ENCODE data around the gene TESMIN.

The TESMIN gene, protein sequence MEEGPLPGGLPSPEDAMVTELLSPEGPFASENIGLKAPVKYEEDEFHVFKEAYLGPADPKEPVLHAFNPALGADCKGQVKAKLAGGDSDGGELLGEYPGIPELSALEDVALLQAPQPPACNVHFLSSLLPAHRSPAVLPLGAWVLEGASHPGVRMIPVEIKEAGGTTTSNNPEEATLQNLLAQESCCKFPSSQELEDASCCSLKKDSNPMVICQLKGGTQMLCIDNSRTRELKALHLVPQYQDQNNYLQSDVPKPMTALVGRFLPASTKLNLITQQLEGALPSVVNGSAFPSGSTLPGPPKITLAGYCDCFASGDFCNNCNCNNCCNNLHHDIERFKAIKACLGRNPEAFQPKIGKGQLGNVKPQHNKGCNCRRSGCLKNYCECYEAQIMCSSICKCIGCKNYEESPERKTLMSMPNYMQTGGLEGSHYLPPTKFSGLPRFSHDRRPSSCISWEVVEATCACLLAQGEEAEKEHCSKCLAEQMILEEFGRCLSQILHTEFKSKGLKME

DNA sequence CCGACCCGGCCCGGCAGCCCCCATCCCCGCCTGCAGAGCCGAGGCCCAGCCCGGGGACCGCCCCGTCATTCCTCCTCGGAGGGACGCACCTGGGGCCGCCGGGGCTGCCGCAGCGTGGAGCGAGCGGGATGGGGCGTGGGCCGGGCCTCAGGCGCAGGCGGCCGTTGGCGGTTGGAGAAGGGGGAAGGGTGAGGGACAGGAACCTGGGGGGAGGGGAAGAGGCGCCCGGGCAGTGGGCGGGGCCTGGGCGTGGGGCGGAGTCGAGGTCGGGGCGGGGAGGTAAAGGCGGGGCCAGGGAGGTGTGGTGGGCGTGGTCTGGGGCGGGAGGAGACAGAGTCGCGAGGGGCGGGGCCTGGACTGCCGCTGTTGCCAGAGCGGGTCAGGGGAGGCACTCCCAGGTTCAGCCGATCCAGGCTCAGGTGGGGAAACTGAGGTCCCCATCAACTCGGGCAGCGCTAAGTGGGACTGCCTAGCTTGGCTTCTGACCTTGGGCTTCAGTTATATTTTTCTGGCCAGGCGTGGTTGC lies at the start of gene TESMIN:
Gene TESMIN, minus strand, starts transcription at position 190 of the 526 bp plus-strand sequence. CDS start 860 bp downstream, outside the sequence.
- Histone ChIP-seq H3K4me1 (ENCODE audit: low read length) (no peaks in the 10 kb centered on the region), H3K9me2 (replicated peaks; ENCODE audit: insufficient read depth, low read length) (no peaks in the 10 kb centered on the region), H3K36me3 (replicated peaks; ENCODE audit: insufficient read depth, low read length) (no peaks in the 10 kb centered on the region), H3K27ac (ENCODE audit: low read length) (no peak within 1 kb of the TSS), H3K4me3 (ENCODE audit: low read length) (peak within 1 kb of the TSS; percentile 50), H3K9ac (ENCODE audit: low read length) (peak within 1 kb of the TSS; percentile 47; the same call in 1 of the 2 replicates), H3K9me3 (replicated peaks; ENCODE audit: insufficient read depth, low read length) (no peaks in the 10 kb centered on the region), H3K79me2 (ENCODE audit: low read length) (no peaks in the 10 kb centered on the region), H3F3A (ENCODE audit: insufficient read depth, low read length) (no peaks in the 10 kb centered on the region), H3K27me3 (replicated peaks; ENCODE audit: insufficient read depth, low read length) (no peaks in the 10 kb centered on the region), H4K20me1 (ENCODE audit: insufficient read depth, low read length) (no peaks in the 10 kb centered on the region), H2AFZ (ENCODE audit: low read length) (peak within 1 kb of the TSS; percentile 53; the same call in 1 of the 2 replicates), H3K4me2 (ENCODE audit: low read depth, low read length) (peak within 1 kb of the TSS; percentile 39; the same call in 1 of the 2 replicates)
- TF ChIP-seq EZH2 (optimal IDR thresholded peaks at IDR 0.05; ENCODE audit: low read depth, low read length) (no peak), CTCF (IDR thresholded peaks at IDR 0.05; ENCODE audit: low read length) (no peak), EZH2phosphoT487 (IDR thresholded peaks at IDR 0.05; ENCODE audit: low read length) (no peak)
- peak; percentile 85 for DNase-seq

DNA sequence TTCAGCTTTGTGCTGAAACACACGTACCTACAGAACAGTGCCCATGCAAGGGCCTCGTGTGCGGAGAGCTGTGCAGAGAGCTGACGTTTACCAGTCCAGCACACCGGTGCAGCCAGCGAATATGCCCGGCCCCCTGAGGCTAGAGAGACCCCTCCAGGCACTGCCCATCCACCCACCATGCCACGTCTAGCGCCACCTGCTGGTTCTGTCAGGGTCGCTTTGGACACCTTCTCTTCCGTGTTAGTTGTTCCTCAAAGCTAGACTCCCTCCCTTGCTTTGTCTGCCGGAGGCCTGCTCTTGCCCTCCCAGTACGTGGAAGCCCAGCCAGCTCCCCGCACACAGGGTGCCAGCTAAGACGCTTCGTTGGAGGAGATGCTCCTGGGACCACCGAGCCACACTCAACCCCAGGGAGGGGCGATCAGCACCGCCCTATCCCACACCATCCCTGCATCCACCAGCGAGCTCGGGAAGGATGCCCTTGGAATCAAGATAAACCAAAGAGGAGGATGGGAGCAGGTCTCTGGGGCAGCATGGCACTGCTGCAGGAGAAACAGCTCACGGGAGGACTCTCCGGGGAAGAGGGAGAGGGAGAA lies 47.0 kb upstream of the TESMIN start:
- no peaks in the 10 kb centered on the region for H3K9me2 ChIP-seq (replicated peaks; ENCODE audit: insufficient read depth, low read length)
- H3F3A ChIP-seq (ENCODE audit: insufficient read depth, low read length): no peaks in the 10 kb centered on the region; the same call in 1 of the 2 replicates
- no peaks in the 10 kb centered on the region for H3K9me3 ChIP-seq (replicated peaks; ENCODE audit: insufficient read depth, low read length)
- H3K4me1 ChIP-seq (ENCODE audit: low read length): no peaks in the 10 kb centered on the region
- H3K79me2 ChIP-seq (ENCODE audit: low read length): no peaks in the 10 kb centered on the region
- no peak overlapping the region for H3K4me3 ChIP-seq (ENCODE audit: low read length)
- no peaks in the 10 kb centered on the region for H3K36me3 ChIP-seq (replicated peaks; ENCODE audit: insufficient read depth, low read length)
- H3K9ac ChIP-seq (ENCODE audit: low read length): no peak overlapping the region
- H3K4me2 ChIP-seq (ENCODE audit: low read depth, low read length): no peak overlapping the region
- no peak overlapping the region for H3K27ac ChIP-seq (ENCODE audit: low read length)
- TF ChIP-seq CTCF (IDR thresholded peaks at IDR 0.05; ENCODE audit: low read length): peak; percentile 69
- no peak for TF ChIP-seq EZH2phosphoT487 (IDR thresholded peaks at IDR 0.05; ENCODE audit: low read length)
- DNase-seq: no peak
- no peaks in the 10 kb centered on the region for H3K27me3 ChIP-seq (replicated peaks; ENCODE audit: insufficient read depth, low read length)
- no peaks in the 10 kb centered on the region for H4K20me1 ChIP-seq (ENCODE audit: insufficient read depth, low read length)
- no peak overlapping the region for H2AFZ ChIP-seq (ENCODE audit: low read length)

DNA sequence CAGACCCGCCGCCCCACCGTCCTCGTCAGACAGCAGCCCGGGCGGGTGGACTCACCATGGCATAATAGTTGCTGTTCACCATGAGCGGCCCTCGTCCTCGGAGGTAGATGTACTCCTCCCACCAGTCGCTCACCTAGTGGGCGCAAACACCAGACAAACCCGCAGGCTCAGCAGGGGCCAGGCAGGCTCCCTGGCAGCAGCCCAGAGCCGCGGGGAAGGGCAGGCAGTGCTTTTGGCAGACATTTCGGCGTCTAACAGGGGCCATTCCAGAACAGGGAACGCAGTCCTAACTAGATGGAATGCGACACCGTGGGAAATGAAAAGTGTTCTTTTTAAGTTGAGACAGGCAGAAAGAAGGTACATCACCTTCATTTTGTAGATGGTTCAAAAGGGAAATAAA lies 45.5 kb upstream of the TESMIN start:
- no peak for TF ChIP-seq CTCF (IDR thresholded peaks at IDR 0.05; ENCODE audit: low read length)
- Histone ChIP-seq H4K20me1 (ENCODE audit: insufficient read depth, low read length) (no peaks in the 10 kb centered on the region), H3K4me1 (ENCODE audit: low read length) (no peaks in the 10 kb centered on the region), H3F3A (ENCODE audit: insufficient read depth, low read length) (no peaks in the 10 kb centered on the region; the same call in 1 of the 2 replicates), H3K79me2 (ENCODE audit: low read length) (no peaks in the 10 kb centered on the region), H3K9me3 (replicated peaks; ENCODE audit: insufficient read depth, low read length) (no peaks in the 10 kb centered on the region), H3K9me2 (replicated peaks; ENCODE audit: insufficient read depth, low read length) (no peaks in the 10 kb centered on the region), H3K4me2 (ENCODE audit: low read depth, low read length) (no peak overlapping the region), H3K4me3 (ENCODE audit: low read length) (no peak overlapping the region), H3K27me3 (replicated peaks; ENCODE audit: insufficient read depth, low read length) (no peaks in the 10 kb centered on the region), H3K27ac (ENCODE audit: low read length) (no peak overlapping the region), H3K9ac (ENCODE audit: low read length) (no peak overlapping the region), H2AFZ (ENCODE audit: low read length) (no peak overlapping the region), H3K36me3 (replicated peaks; ENCODE audit: insufficient read depth, low read length) (no peaks in the 10 kb centered on the region)
- DNase-seq: no peak
